NOMO-1 treated with dmso at 0.1 percent for 144 hours (cell line): Measurements from ENCODE around the gene TBC1D22A.

Experiments
- DNase-seq: peaks from one replicate; lab custom pipeline; 2025; ENCODE audit not compliant: unreplicated experiment; lab: John Stamatoyannopoulos, UW

The TBC1D22A gene

DNA sequence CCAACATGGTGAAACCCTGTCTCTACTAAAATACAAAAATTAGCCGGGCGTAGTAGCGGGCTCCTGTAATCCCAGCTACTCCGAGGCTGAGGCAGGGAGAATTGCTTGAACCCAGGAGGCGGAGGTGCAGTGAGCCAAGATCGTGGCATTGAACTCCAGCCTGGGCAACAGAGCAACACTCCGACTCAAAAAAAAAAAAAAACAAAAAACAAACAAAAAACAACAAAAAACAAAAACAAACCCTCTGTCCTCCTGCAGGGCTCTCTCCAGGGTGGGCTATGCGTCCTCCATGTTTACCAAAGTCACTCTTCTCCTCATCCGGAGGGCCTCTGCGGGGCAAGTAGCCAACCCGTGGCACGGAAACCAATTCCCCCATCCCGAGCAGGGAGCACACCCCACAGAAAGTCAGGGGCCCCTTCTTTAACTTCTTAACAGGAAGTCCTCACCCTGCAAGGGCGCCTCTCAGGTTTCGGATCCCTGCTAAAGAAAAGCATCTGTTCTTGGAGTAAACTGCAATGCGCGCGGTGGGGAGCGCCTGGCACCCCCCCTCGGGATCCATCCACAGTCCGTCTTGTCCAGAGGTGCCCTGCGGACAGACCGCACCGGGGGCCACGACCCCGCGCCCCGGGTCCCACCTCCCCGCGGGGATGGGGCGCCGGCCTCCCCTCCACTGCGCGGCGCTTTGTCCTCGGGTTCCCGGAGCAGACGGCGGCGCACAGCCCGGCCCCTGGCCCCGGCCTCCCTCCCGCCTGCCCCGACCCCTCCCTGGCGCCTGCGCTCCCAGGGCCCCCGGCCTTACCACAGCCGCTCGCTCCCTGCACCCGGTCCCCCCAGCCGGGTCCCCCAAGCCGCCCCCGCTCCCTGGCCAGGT lies 25.1 kb upstream of the TBC1D22A start:
- DNase-seq: peak; percentile 37

DNA sequence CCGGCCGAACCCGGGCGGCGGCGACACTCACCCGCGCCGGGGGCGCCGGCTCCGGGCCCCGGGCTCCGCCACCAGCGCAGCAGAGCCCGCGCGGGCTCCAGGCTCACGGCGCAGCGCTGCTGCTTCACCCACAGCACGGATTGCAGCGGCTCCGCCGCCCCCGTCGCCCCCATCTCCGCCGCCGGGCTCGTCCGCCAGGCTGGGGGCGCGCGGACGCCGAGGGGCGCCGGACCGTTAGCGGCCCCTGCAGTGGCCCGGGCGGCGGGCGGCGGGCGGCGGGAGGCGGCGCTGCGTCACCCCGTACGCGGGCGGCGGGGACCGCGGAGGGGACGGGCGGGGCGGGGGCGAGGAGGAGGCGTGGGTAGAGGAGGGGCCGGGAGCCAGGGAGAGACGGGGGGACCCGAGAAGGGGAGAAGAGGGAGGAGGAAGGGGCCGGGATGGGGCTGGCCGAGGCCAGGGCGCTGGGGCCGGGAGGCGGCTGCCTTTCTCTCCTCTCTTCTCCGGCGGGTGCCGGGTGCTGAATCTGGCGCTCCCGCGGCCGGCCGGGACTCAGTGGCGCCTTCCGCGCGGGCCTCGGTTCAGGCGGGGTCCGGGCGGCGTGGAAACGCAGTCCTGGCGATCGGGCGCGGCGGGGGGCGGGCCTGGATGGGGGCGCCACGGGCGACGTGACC lies 24.3 kb upstream of the TBC1D22A start, which contains the start of gene CERK:
Gene CERK (minus strand): TSS at position 277 of the 671 bp plus-strand sequence. CDS start 104 bp downstream, at position 173.
- DNase-seq: peak; percentile 60

DNA sequence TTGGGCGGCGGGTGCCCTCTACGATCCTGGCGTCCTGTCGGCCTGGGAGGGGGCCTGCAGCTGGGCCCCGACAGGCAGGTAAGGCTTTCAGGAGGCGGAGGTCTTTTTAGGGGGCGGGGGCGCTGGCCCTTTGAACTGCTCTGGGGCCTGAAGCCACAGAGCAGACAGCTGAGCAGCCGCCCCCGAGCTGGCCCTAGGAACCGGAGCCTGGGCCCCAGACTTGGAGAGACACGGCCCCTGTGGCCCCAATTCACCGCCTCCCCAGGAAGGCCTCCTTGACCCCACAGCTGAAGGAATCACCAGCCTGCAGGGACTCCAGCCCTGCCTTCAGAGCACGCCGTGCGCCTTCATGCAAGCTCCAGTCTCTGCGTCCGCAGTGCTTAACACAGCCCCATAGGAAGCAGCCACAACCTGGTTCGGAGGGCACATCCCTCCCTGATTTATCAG lies 23.8 kb upstream of the TBC1D22A start:
- DNase-seq: no peak

DNA sequence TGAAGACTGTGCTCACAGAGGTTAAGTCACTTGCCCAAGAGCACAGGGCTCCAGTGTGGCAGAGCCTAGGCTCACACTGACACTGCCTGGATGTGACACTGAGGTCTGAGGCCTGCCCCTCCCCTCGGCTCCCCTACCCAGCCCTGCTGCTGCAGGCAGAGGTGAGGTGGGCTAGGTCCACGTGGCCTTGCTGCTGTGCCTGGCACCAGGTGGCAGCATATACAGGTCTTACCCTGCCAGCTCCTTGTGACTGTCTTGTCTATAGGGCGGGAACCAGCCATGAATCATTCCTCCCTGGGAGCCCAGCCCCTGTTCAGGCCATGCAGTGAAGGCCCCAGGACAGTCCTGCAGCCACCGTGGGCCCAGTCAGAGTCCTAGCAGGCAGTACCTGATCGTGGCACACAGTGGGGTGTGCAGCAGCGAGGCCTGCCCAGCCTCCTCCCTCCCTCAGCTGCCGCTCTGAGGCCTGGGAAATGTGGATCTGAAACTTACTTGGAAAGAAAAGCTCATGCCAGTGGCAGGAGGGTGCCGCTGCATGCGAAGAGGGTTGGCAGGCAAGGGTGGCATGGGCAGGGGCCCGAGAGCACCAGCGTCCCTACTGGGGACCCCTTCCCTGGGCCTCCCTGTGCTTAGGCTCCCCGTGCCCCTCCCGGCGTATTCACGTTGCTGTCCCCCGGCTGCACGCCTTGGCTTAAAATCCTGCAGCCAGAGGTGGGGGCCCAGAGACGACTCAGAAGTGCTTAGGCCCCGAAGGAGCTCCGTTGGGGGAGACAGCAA lies 23.2 kb upstream of the TBC1D22A start:
- peak; percentile 52 for DNase-seq

DNA sequence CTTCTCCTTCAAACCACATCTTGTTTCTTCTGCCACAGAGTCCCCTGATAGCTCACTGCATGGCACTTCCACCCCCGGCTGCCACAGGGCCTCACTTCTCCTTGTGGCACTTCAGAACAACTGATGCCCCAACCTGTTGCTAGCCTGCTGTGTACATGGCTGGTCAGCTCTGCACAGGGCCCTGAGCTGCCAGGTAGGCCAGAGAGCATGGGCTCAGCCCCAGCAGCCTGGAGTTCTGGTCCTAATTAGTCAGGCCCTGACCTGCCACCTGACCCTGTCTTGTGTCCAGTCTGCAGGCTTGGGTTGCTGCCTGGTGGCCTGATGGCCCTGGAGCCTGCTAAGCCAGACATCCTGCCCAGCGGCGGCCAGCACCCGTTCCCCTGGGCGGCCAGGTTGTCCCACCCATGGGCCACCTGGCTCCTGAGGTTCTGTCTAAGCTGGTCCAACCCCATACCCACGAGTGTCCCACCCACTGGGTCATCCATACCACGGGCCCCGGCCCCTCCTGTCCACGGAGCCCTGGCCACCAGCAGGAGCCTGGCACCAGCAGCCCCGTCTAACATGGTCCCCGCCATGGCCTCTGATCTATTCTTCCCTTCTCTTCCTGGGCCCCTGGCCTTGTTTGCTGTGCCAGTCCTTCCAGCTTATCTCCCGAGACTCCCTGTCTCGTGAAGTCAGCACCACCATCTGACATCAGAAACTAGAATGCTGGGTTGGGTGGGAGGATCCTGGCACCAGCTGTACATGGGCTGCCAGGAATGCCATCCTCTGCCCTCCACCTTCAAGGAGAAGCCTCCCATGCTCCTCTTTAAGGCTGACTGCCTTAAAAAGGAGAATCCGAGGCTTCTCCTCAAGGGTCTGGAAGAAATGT lies 21.3 kb upstream of the TBC1D22A start:
- DNase-seq: no peak

DNA sequence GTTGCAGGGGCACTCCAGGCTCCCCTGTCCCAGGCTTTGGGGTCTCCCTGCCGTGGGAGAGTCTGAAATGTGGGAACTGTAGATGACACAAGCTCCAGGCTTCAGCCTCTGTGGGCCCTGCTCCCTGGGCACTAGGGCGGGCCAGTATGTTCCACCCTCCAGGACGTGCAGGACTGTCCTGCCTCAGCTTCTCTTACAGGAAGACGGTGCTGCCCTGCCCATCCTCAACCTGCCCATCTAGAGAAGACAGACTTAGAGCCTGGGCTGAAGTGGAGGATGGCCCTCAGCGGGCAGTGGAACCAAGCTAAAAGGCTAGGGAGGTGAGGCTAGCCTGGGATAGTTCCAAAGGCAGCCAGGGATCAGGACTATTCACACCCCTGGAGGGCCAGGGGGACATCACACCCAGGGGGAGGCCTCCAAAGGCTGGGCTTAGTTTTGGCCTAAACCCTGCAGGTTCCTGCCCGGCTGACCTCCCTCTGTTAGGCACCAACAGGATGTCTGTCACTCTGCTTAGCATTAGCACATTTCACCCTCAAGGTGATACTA lies 20.4 kb upstream of the TBC1D22A start:
- DNase-seq: no peak

DNA sequence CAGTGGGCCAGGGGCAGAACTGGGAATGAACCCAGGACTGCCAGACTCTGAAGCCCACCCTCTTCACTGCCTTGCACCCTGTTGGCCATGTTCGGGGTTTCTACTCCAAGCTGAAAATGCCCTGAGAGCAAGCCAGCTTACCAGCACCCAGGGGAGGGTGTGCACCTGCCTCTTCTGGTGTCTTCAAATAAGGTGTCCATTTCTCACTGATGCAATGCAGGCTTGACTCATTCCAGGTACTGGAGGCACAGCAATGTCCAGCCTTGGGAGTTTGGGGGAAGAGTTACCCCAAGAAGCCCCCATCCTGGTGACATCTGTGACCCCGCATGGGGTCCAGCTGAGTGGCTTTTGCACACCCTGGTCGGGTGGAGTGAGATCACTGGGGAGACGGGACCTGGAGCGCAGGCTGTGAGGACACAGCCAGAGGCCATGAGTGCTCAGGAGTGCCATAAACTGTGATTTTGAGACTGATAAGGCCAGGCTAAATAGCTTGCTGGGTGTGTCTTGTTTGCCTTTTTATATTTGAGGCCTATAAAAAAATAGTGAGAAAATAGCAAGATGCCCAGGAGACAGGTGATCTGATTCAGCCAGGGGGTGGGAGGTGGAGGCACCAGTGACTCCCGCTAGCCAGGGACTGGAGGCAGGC lies 19.8 kb upstream of the TBC1D22A start:
- no peak for DNase-seq

DNA sequence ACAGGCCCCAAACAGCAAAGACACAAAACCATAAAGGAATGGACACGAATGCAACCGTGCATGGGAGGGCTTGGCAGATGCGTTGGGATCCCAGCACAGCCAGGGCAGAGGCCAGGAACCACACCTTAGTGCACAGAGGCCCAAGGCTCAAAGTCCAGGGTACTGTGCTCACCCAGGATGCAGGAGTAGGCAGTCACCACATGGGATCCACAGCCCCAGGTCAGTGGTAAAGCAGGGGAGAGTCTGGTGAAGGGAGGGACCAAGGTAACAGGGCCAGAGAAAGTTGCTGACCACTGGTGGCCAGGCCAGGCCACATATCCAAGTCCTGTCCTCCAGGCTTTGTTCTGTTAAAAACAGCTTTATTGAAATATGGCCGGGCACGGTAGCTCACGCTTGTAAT lies 17.9 kb upstream of the TBC1D22A start:
- DNase-seq: no peak

DNA sequence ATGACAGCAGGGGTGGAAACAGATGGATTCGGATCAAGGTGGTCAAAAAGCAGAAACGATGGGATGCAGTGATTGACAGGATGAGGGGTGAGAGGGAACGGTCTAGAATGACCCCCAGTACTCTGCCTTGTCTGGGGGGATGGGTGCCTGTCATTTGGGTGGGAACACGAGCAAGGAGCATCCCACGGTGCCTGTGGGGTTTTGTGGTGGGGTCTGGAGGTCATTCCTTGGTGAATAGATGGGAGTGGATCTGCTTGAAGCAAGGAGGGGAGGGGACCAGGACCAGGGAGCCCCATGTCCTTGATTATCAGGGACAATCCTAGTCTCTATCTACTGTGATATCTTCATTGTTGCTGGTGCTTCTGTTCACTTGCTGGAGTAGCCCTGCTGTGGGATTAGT lies 16.3 kb upstream of the TBC1D22A start:
- DNase-seq: no peak

DNA sequence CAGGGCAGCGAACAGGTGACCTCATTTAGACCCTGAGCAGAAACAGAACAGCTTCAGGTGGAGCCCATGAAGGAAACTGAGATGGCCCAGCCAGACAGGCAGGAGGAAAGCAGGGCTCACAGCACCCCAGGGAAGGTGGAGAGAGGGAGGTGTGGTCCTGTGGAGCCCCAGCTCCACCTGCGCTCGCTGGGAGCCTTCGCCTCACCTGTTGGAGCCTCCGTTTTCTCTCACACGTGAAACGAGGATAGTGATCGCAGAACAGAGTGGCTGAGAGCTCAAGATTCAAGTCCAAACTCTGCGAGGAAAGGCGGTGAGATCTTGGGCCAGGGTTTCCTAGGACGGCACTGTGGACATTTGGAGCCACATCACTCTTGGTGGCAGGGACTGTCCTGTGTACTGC lies 15.8 kb upstream of the TBC1D22A start:
- no peak for DNase-seq

DNA sequence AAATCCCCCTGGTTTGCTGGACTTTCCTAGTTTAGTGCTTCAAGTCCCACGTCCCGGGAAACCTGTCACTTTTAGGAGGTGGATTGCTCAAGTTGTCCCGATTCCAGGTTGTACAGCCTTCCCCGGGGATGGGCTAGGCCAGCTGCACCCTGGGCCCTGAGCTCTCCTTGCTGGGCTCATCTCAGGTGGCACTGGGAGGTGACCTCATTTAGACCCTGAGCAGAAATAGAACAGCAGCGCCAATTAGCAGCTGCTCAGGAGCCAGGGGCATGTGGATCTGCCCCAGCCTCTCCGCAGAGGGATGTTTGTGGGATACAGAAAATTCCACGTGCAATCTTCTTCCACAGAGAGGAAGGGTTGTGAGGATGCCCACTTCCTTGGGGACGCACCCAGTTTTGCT lies 14.8 kb upstream of the TBC1D22A start:
- no peak for DNase-seq

DNA sequence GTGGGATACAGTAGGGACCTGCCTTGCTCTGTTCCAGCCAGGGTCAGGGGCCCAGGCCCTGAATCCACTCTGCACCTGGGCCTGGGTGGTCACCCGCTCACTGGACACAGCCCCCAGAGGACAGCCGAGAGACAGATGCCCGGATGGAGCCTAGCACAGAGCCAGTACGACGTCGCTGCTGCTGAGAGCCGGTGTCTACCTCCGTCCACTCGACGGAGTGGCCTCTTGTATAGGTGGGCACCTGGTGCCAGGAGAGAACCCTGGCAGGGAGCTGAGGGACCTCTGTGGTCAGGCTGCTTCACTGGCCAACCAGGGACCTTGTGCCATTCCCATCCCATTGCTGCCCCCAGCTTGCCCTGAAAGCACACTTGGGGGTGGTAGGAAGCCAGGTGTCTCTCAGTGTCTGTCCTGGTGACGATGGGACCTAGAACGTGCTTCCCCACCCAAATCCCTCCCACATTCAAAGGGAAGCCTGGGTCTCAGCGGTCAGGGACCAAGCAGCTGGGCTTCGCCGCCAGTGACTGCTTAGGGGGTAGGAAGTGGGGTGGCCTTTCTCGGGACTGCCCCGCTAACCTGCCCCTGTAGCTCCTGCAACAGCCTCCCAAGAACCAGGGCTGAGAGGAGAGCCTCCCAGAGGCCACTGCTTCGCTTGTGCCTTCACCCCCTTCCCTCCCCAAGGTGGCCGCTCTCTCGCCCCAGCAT lies 14.1 kb upstream of the TBC1D22A start:
- DNase-seq: no peak

DNA sequence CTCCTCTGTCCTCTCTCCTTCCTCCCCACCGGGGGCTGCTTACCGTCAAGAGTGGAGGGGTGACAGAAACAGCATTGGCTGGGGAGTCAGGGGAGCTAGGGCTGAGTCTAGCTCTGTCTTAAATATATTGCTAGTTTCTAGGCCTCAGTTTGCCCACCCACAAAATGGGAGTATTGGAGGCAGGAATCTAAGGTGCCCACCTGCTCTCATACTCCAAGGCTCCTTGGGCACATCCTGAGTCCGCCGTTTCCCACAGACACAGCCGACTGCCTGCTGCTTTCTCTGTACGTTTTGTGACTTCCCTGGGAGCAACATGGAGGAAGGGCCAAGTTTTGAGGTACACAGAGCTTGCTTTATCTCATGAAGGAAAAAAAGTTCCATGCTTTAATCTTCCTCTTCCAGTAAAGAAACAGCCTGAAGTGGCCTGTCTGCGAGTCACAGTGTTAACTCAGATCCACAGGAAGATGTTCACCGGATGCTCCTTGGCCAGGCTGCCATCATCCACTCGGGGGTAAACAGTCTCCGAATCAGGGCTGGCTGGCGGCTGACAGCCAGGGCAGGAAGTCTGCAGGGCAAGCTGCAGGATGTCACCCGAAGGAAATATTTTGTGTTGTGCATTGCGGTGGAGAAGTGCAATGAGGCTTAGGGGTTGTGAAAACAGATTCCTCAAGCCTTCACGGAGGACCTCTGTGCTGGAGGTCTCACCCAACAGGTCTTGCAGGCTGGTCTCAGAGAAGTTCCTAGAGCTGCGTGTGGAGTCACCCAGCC lies 13.4 kb upstream of the TBC1D22A start:
- DNase-seq: no peak

DNA sequence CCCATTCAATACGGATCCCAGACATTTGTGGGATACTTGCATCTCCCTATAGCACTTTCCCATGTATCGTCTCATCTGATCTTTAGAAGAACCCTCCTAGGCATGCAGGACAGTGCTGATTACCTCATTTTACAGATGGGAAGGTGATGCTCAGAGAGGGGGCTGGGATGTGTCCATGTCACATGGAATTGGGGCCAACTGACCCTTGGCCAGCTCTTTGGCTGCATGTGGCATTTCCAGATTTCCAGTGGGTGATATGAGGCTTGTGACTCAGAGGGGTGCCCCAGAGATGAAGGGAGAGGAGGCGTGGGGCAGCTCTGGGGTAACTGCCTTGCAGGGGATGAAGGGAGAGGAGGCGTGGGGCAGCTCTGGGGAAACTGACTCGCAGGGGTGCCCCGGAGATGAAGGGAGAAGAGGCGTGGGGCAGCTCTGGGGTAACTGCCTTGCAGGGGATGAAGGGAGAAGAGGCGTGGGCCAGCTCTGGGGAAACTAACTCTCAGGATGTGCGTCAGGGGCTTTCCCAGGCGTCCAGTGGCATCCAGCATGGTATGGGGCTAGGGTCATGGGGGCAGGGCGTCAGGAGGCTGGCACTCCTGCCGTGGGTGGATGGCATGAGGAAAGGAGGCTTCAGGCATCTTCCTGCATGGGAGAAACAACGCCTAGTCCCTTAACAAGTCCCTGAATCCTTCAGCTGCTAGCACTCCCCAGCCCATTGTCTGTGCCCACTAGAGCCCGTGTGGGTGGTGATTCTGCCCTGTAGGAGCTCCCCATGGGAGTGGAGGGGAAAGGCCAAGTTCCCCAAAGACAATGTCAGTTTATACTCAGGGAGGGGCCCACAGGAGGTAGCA lies 12.5 kb upstream of the TBC1D22A start:
- DNase-seq: no peak

DNA sequence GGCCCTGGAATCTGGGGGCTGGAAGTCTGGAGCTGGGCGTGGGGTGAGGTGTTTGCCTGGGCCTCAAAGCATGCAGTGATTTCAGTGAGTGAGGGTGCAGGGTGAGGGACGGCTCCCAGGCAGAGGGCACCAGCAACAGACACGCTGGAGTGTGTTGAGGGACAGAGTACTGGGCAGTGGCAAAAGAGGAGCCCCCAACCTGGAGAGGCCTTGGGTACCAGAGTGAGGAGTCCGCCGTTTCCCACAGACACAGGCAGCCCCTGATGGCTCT lies 12.0 kb upstream of the TBC1D22A start:
- DNase-seq: no peak

DNA sequence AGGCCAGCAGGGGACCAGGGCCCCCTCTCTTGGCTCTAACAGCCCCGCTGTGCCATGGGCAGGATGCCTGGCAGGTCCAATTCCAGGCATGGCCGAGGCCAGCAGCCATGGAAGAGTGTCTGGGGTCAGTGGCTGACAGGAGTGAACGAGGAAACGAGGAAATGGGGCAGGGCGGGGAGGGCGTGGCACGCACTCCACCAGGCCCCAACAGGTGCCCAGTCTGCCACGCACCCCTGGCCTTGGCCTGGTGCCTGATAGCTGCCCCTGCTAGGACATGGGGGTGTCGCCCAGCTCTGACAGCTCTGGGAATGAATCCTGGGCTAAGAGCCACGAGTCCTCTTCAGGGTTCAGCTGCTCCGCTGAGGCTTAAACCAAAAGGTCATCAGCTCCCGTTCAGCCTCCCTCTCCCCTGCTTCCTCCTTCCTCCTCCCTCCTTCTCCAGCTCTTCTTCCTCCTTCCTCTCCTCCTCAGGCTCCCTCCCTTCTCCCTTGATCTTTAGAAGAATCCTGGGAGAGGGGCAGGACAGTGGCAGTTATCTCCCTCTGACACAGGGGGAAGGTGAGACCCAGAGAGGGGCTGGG lies 11.5 kb upstream of the TBC1D22A start:
- DNase-seq: no peak

DNA sequence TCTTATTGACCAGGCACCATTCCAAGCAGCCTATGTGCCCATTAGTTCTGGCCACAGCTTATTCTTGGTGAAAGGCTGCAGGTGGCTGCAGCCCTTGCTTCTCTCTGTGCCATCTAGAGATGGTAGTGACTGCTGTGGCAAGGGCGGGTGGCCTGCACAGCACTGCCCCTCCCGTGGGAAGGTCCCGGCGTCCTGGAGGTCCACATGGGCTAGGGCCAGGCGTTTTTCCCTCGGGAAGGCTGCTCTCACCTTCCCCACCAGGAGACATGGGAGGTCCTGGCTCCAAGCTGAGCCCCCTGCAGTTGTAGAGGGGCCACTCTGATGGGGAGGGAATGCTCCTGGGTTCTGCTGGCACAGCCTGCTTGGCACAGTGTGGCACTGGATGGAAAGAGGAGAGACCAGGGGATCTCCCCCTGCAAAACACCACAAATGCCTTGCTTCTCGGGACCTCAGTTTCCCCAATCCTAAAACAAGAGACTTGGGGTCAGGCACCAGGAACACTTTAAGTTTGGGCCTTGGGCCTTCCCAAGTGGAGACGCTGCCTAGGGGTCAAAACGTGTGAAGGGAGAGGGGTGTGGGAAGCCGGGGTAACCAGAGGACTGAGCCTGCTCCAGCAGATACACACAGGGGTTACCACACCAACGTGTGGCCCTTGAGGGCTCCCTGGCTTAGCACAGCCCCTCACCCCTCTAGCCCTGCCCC lies 10.0 kb upstream of the TBC1D22A start:
- DNase-seq: no peak
